AG08396 (cell line): Measurements from ENCODE around the gene ESRP2.

Experiments
- DNase-seq: peaks from one replicate; pipeline ENCODE4 v3.0.0; 2012; ENCODE audit warnings: low spot score, mixed read lengths

The ESRP2 gene

DNA sequence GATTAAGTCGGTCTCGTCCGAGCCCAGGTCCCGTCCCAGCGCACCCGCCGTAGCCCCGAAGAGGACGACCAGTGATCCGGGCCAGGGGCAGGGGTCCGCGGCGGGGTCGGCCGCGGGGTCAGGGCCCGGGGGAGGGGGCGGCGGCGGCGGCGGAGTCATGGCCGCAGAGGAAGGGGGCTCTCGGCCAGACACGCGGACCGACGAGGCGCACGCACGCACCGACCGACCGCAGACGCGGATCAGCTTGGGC is at the start of gene ESRP2:
Gene ESRP2, minus strand, starts transcription at position 241 of the 250 bp plus-strand sequence. Its CDS starts 82 bp downstream, at position 159.
- no peak for DNase-seq

DNA sequence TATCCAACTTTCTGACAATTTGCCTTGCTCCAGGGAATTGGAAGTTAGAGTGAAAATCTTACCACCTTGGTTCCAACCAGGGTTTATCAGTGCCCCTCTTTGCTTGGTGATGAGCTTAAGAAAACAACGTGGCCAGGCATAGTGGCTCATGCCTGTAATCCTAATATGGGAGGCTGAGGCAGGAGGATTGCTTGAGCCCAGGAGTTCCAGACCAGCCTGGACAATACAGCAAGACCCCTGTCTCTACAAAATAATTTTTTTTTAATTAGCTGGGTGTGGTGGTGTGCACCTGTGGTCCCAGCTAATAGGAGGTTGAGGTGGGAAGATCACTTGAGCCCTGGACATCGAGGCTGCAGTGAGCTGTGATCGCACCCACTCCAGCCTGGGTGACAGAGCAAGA is 49.8 kb upstream of the ESRP2 start:
- no peak for DNase-seq

- DNase-seq = no peak
Measured at GRCh38 chr16:68284847-68285246, 48.9 kb upstream of the ESRP2 start.

DNA sequence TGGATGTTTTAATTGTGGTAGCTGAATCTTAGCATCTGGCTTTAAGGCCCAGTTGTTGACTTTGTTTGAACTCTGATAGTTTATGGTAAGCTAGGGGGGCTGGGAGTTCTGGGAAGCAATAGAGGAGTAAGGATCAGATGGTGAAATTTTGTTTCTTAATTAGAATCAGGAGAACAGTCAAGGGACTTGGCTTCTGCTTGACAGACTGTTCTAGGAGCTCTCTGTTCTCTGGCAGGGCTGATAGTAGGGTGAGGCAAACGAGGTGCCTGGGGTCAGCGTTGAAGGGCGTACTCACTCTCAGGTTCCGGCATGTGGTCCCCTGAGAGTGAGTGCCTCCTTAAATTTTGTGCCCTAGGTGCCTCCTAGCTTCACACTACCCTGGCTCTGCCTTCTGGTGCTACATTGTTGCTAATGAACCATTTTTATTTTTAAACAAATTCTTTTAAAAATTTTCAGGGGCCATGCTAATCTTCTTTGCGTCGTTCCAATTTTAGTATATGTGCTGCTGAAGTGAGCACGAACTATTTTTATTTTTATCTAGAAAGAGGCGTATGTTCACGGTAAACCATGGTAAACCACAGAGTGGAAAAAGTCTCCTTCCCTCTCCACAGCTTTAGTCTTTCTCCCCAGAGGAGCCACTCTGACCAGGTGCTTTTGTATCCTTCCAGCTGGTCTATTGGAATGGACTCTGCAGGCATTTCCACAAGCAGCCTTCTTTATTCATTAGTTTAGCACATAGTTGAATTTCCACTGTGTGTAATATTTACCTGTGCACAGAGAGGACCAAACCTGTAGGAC is 48.1 kb upstream of the ESRP2 start:
- DNase-seq = no peak

DNA sequence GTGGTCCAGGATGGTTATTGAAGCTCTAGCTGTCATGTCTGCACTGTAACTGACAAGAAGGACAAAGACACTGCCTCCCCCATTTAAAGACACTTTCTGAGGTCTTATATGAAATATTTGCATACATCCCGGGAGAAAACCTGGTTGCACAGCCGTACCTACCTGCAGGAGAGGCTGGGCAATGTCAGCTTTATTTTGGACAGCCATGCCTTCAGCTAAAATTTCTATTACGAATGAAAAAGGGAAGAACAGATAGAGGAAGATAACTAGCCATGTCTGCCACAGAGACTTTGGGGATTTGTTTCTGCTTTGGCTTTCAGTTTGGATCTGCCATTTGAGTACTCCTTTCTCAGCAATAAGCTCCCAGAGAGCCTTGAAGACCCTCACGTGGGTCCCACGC is 47.4 kb upstream of the ESRP2 start:
- DNase-seq = no peak

GRCh38 chr16:68282064-68282452 is 46.1 kb upstream of the ESRP2 start:
- no peak for DNase-seq

DNA sequence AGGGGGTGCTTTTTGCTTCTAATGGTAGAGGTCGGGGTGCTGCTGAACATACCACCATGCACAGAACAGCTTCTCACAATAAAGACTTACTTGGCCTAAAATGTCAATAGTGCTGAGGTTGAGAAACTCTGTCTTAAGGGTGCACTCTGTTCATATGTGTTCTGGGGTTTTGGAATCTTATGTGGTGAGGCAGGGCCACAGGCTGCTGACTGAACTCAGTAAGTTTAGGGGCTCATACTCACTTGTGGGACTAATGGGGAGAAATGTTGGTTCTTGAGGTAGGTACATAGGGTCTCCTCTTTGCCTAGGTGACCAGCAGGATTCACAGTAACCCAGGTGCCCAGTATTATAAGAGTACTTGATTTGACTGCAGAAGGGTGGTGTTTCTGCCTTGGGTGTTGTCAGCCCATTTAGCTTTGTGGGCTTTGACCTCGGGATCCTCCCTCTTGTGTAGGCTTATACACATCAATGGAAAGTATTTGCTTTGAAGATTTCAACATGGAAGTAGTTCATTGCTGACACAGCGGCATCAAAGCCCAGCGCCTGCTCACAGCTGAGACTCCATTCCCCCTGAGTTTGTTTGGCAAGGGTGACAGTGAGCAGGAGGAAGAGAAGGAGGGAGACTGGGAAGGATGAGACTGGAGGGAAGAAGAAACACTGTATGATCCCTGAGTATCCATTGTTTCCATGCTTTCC is 45.6 kb upstream of the ESRP2 start:
- DNase-seq = no peak

- no peak for DNase-seq
Measured at GRCh38 chr16:68279726-68280558, 44.0 kb upstream of the ESRP2 start.

DNA sequence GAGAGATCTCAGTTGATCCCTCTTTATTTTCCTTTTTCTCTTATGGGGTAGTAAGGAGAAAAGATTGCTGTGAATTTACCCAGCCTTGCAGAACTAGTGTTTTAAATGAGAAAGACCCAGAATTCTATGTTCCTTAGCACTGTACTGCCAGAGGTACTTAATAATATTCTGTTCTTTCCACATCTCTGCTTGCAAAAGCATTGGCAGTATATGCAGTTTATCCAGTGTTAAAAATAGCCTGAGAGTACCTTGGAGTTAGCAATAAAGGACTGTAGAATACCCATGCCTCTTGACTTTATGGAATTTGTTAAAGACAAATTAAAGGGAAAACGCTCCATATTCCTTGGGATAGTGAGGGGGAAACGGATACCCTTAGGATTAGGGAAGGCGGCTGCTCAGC is 40.3 kb upstream of the ESRP2 start:
- no peak for DNase-seq

DNA sequence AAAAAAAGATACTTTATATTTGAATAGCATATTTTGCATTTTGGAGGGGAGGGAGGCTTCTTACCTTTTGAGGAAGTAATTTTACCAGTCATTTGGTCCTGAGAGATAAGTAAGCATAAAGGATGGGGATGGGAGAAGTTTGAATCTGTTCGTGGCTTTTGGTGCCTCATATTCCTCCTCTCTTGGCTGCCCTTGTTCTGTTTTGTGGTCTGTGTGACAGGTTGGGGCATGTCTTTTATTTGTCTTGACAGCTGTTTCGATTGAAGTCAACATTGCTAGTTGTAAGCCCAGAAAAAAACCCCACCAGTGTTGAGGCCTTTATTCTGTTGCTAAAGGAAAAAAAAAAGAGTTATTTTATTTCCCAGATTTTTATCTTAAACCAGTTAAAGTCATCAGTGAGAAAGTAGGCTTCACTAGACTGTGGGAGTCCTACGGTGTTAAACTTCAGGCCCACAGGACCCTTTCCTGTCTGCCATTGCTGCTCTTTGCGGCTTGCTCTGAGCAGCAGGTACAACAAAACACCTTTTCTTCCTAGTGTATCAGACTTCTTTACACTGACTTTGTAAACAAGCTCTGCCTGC is 39.8 kb upstream of the ESRP2 start:
- no peak for DNase-seq

GRCh38 chr16:68274441-68274840 is 38.5 kb upstream of the ESRP2 start:
- no peak for DNase-seq

- DNase-seq = no peak
Measured at GRCh38 chr16:68273896-68274295, 38.0 kb upstream of the ESRP2 start.

DNA sequence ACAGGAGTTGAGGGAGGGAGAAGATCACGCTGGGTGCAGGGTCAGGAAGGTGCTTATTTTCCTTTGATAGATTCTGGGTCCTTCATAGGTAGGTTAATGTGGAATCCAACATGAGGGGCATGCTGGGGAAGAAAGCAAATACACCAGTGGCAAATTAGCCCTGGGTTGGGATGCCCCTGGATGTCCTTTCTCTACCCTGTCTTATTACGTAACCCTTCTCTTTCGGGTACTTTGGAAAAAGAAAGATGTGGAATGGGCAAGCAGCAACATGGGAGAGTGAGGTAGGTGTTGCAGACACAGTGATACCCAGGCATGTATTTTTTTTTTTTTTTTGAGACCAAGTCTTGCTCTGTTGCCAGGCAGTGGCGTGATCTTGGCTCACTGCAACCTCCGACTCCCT is 37.5 kb upstream of the ESRP2 start:
- no peak for DNase-seq

DNA sequence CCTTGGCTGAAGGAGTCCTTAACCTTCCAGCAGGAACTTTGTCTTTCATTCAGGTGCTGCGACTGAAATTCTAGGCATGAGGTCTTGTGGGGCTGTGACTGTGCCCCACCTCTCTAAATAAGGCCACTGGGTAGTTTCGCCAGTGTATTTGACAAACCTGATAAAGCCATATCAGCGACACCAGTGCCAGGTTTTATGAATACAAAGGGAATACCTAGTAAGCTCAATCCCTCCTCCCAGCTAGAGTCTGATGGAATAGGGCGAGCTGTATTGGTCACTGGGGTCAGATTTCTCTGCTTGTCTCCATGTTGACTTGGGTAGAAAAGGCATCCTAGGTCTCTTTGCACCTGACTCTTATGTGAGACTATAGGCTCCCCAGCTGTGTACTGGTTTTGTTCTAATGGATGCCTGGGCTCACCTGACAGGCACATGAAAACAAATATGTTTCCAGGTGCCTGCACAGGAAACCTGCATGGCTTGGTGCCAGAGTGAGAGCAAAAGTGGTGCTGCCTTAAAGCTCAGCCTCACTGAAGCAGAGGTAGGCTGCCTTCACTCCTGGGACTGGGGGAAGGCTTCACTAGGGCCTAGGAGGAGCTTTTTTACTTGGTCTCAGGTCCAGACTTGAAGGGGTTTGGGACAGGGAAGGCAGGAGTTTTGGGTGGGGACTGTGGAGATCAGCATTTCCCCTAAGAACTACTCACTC is 36.7 kb upstream of the ESRP2 start:
- no peak for DNase-seq

DNA sequence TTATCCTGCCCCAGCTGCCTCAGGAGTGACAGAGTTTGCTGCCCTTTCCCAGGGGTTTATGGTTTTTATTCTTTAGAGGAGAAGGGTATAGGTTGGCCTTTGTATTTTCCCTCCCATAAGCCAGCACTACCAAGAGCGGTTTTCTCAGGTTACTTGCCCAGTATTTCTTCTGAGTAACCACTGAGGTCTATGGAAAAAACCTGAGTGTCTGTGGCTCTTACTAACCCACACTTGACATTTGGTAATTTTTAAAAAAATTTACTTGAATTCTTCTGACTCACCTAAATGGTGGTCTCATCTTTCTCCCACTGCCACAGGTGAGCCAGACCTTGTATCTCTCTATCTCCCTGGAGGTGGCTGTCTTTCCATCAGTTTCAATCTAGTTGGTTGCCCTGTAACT is 34.4 kb upstream of the ESRP2 start:
- DNase-seq = no peak

DNA sequence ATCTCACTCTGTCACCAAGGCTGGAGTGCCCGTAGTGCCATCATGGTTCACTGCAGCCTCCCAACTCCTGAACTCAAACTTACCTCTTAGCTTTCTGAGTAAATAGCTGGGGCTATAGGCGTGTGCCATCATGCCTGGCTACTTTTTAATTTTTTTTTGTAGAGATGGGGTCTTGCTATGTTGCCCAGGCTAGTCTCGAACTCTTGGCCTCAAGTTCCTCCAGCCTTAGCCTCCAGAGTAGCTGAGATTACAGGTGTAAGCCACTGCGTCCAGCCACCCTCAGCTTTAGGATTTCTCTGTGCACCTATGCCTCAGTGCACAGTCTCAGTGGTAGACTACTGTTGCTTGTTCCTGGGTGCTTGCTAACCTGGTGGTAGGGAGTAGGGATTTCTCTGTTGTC is 33.9 kb upstream of the ESRP2 start:
- DNase-seq = no peak

DNA sequence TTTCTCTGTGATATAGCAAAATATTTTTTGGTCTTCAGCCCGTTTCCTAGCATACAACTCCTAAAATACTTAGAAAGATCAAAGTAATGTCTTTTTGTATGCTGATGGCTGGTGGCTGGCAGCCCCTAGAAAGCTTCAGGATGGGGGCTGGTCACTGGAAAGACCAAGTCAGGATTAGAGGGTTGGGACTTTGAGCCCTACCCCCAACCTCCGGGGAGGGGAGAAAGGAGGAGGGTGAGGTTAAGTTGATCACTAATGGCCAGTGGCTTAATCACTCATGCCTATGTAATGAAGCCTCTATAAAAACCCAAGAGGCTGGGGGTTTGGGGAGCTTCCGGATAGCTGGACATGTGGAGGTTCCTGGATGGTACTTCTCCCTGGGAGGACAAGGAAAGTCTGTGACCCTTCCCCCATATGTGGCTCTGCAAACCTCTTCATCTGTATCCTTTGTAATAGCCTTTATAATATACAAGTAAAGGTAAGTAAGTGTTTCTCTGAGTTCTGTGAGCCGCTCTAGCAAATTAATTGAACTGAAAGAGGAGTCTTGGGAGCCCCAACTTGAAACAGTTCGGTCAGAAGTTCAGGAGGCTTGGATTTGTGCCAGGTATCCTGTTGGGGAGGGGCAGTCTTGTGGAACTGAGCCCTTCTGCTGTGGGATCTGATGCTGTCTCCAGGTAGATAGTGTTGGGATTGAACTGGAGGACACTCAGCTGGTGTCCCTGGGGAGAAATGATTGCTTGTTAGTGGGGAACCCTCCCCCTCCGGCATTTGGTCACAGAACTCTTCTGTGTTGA is 31.9 kb upstream of the ESRP2 start:
- no peak for DNase-seq

- DNase-seq = peak; percentile 85
Measured at GRCh38 chr16:68265078-68265920, 29.4 kb upstream of the ESRP2 start.

GRCh38 chr16:68264128-68265077 is 28.5 kb upstream of the ESRP2 start, which contains the start of gene SLC7A6:
TSS of gene SLC7A6 (plus strand) at chr16:68264526. CDS start at chr16:68274727, 10,201 bp downstream.
- peak; percentile 93 for DNase-seq
